ENCODE data around the gene IQSEC3.

The IQSEC3 gene

GRCh38 chr12:163406-163986 lies 96.9 kb downstream of the IQSEC3 start:
- Histone ChIP-seq H3K27me3 (peaks cover 1% of the 10 kb centered on the region), H3K27ac (no peak overlapping the region), H3K9me3 (no peaks in the 10 kb centered on the region), H3K4me1 (ENCODE audit: control insufficient read depth in 1 of 2, insufficient read depth in 1 of 2, low read depth in 1 of 2, low read length in 1 of 2) (no peaks in the 10 kb centered on the region), H3K4me3 (ENCODE audit: low read depth in 1 of 2, low read length in 1 of 2) (no peak overlapping the region), H3K36me3 (no peaks in the 10 kb centered on the region)
- TF ChIP-seq, protein P1, sequence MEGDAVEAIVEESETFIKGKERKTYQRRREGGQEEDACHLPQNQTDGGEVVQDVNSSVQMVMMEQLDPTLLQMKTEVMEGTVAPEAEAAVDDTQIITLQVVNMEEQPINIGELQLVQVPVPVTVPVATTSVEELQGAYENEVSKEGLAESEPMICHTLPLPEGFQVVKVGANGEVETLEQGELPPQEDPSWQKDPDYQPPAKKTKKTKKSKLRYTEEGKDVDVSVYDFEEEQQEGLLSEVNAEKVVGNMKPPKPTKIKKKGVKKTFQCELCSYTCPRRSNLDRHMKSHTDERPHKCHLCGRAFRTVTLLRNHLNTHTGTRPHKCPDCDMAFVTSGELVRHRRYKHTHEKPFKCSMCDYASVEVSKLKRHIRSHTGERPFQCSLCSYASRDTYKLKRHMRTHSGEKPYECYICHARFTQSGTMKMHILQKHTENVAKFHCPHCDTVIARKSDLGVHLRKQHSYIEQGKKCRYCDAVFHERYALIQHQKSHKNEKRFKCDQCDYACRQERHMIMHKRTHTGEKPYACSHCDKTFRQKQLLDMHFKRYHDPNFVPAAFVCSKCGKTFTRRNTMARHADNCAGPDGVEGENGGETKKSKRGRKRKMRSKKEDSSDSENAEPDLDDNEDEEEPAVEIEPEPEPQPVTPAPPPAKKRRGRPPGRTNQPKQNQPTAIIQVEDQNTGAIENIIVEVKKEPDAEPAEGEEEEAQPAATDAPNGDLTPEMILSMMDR (IDR thresholded peaks at IDR 0.05), result no peak

- Histone ChIP-seq H3K27me3 (peaks cover 8% of the 10 kb centered on the region), H3K4me3 (ENCODE audit: low read depth in 1 of 2, low read length in 1 of 2) (no peak overlapping the region), H3K27ac (no peak overlapping the region), H3K9me3 (no peaks in the 10 kb centered on the region), H3K4me1 (ENCODE audit: control insufficient read depth in 1 of 2, insufficient read depth in 1 of 2, low read depth in 1 of 2, low read length in 1 of 2) (no peaks in the 10 kb centered on the region), H3K36me3 (no peaks in the 10 kb centered on the region)
- TF ChIP-seq, protein P1 (IDR thresholded peaks at IDR 0.05), result no peak
Observed at GRCh38 chr12:164207-164606, 97.6 kb downstream of the IQSEC3 start.

DNA sequence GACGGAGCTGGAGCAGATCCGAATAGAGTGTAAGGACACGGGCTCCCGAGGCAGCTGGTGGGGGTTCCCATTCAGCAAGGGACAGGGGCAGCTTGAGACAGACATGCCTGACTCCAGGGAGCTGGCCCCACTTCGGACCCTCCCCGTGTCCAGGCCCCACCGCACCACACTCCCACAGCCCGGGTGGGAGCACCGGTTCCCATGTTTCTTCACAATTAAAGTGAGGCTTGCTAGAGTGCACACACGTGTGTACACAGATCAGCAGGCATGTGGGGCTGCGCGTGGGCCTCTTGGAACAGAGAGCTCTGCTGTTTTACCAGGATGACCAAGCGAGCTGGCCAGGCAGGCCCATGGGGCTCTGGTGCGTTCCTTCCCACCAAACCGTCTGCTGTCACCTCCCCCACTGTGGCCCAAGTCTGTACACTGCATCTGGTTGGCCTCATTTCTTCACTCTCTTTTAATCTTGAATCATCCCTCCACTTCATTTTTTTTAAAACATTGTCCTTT lies 99.3 kb downstream of the IQSEC3 start:
- H3K4me1 ChIP-seq (ENCODE audit: control insufficient read depth in 1 of 2, insufficient read depth in 1 of 2, low read depth in 1 of 2, low read length in 1 of 2), result no peaks in the 10 kb centered on the region
- no peaks in the 10 kb centered on the region for H3K9me3 ChIP-seq
- H3K36me3 ChIP-seq, result no peaks in the 10 kb centered on the region
- no peak overlapping the region for H3K4me3 ChIP-seq (ENCODE audit: low read depth in 1 of 2, low read length in 1 of 2)
- H3K27me3 ChIP-seq, result peaks cover 12% of the 10 kb centered on the region
- TF ChIP-seq, protein P1 (IDR thresholded peaks at IDR 0.05), result no peak
- H3K27ac ChIP-seq, result no peak overlapping the region

DNA sequence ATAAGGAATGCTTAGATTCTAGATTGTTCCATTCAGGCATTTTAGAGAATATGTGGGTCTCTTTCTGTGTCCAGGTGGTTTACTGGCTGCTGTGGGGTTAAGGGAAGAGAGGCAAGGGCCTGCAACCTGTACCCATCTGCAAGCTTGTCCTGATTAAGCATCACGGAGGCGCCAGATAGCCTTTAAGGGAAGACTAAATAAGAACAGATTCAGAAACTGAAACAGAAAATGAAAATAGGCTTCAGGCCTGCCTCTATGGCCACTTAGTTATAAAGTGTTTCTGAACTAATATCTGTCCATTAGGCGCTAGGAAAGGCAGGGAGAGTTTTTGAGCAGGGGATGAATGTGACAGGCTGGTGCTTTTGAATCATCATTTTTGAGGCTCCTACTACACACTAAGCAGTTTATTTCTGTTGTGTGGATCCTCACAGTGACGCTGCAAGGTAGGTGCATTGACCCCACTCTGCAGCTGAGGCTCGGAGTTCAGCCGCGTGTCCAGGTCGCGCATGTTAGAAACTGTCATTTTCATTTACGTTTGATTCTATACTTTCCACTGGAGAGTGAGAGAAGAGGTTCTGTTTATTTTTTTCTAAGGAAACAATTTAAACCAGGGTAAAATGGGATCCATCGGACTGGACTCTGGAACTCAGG lies 100.0 kb downstream of the IQSEC3 start:
- Histone ChIP-seq H3K4me3 (ENCODE audit: low read depth in 1 of 2, low read length in 1 of 2) (no peak overlapping the region), H3K4me1 (ENCODE audit: control insufficient read depth in 1 of 2, insufficient read depth in 1 of 2, low read depth in 1 of 2, low read length in 1 of 2) (no peaks in the 10 kb centered on the region), H3K9me3 (no peaks in the 10 kb centered on the region), H3K27ac (no peak overlapping the region), H3K27me3 (peaks cover 12% of the 10 kb centered on the region), H3K36me3 (no peaks in the 10 kb centered on the region)
- TF ChIP-seq, protein P1 (IDR thresholded peaks at IDR 0.05), result no peak

GRCh38 chr12:167959-168600 lies 101.5 kb downstream of the IQSEC3 start:
- no peaks in the 10 kb centered on the region for H3K36me3 ChIP-seq
- H3K4me1 ChIP-seq (ENCODE audit: control insufficient read depth in 1 of 2, insufficient read depth in 1 of 2, low read depth in 1 of 2, low read length in 1 of 2), result no peaks in the 10 kb centered on the region
- TF ChIP-seq, protein P1 (IDR thresholded peaks at IDR 0.05), result no peak
- H3K27me3 ChIP-seq, result peaks cover 26% of the 10 kb centered on the region
- no peak overlapping the region for H3K4me3 ChIP-seq (ENCODE audit: low read depth in 1 of 2, low read length in 1 of 2)
- H3K9me3 ChIP-seq, result no peaks in the 10 kb centered on the region
- H3K27ac ChIP-seq, result no peak overlapping the region
